GM18951 (cell line): ENCODE measurements around the gene SLC2A2.

Source experiments
- POLR2A ChIP-seq: IDR thresholded peaks from 4 replicates; pipeline ENCODE4 v1.6.1; 2011; ENCODE audit warnings: mild to moderate bottlenecking; ENCODE audit not compliant: insufficient read length, insufficient read depth; ENCODE audit errors: extremely low read depth
- in situ Hi-C: fragments of 300-500 bp; cut with MboI; formaldehyde crosslinking; loops from one replicate; pipeline ENCODE4 v1.12.0; 2022; ENCODE audit warnings: low sequenced_read_pairs, mixed read lengths, inconsistent platforms; ENCODE audit not compliant: unreplicated experiment

Gene SLC2A2

GRCh38 chr3:171018156-171018935 lies 8.2 kb downstream of the SLC2A2 start:
- no peak for TF ChIP-seq POLR2A
- in situ Hi-C loops, result no loop called here

GRCh38 chr3:171013822-171014748 lies 12.4 kb downstream of the SLC2A2 start:
- in situ Hi-C loops, result no loop called here
- no peak for TF ChIP-seq POLR2A

- no peak for TF ChIP-seq POLR2A
- in situ Hi-C loops, result no loop called here
These were observed 14.6 kb downstream of the SLC2A2 start for GRCh38 chr3:171011873-171012336.

- in situ Hi-C loops, result no loop called here
- no peak for TF ChIP-seq POLR2A
These were observed 15.2 kb downstream of the SLC2A2 start for GRCh38 chr3:171011109-171011872.

- TF ChIP-seq POLR2A, result no peak
- in situ Hi-C loops, result no loop called here
These were observed 19.2 kb downstream of the SLC2A2 start for GRCh38 chr3:171007316-171007715.

GRCh38 chr3:171005648-171006047 lies 20.9 kb downstream of the SLC2A2 start:
- no peak for TF ChIP-seq POLR2A
- in situ Hi-C loops, result no loop called here

- no peak for TF ChIP-seq POLR2A
- in situ Hi-C loops, result no loop called here
These were observed 24.4 kb downstream of the SLC2A2 start for GRCh38 chr3:171001957-171002694.

GRCh38 chr3:171001250-171001893 lies 25.1 kb downstream of the SLC2A2 start:
- in situ Hi-C loops, result no loop called here
- TF ChIP-seq POLR2A, result no peak

- in situ Hi-C loops, result no loop called here
- TF ChIP-seq POLR2A, result no peak
These were observed 26.2 kb downstream of the SLC2A2 start for GRCh38 chr3:171000281-171000680.

GRCh38 chr3:170999737-171000242 lies 26.7 kb downstream of the SLC2A2 start:
- in situ Hi-C loops, result no loop called here
- TF ChIP-seq POLR2A, result no peak

GRCh38 chr3:170997961-170998913 lies 28.3 kb downstream of the SLC2A2 start:
- in situ Hi-C loops, result no loop called here
- no peak for TF ChIP-seq POLR2A

- TF ChIP-seq POLR2A, result no peak
- in situ Hi-C loops, result no loop called here
These were observed 33.7 kb downstream of the SLC2A2 start for GRCh38 chr3:170992854-170993253.
